HEK293T (cell line): ENCODE data around the gene KHK.

Experiments used
- ARNT ChIP-seq: fragments of 450-650 bp; IDR thresholded peaks from 2 replicates; pipeline ENCODE4 v1.6.1; 2017; ENCODE audit warnings: mild to moderate bottlenecking
- BHLHE40 ChIP-seq: fragments of 450-650 bp; IDR thresholded peaks from 2 replicates; pipeline ENCODE4 v1.6.1; 2016; ENCODE audit warnings: mild to moderate bottlenecking, moderate library complexity, borderline replicate concordance
- CTBP1 ChIP-seq: fragments of 450-650 bp; IDR thresholded peaks from 2 replicates; pipeline ENCODE4 v1.6.1; 2016; ENCODE audit warnings: borderline replicate concordance
- ELF4 ChIP-seq: fragments of 450-650 bp; IDR thresholded peaks from 2 replicates; pipeline ENCODE4 v1.6.1; 2017; ENCODE audit warnings: antibody characterized with exemption
- FOXK2 ChIP-seq: fragments of 450-650 bp; IDR thresholded peaks from 2 replicates; pipeline ENCODE4 v1.6.1; 2016; ENCODE audit warnings: mild to moderate bottlenecking
- FOXM1 ChIP-seq: fragments of 450-650 bp; IDR thresholded peaks from 2 replicates; pipeline ENCODE4 v1.6.1; 2017; ENCODE audit warnings: mild to moderate bottlenecking, borderline replicate concordance
- L3MBTL2 ChIP-seq: fragments of 450-650 bp; conservative IDR thresholded peaks from 2 replicates; pipeline ENCODE4 v1.6.1; 2016; ENCODE audit warnings: mild to moderate bottlenecking
- NFRKB ChIP-seq: fragments of 450-650 bp; IDR thresholded peaks from 2 replicates; pipeline ENCODE4 v1.6.1; 2016; ENCODE audit warnings: mild to moderate bottlenecking, moderate library complexity
- SP1 ChIP-seq: fragments of 450-650 bp; IDR thresholded peaks from 2 replicates; pipeline ENCODE4 v1.6.1; 2017
- TARDBP ChIP-seq: fragments of 450-650 bp; IDR thresholded peaks from 2 replicates; pipeline ENCODE4 v1.6.1; 2016
- ZNF384 ChIP-seq: fragments of 450-650 bp; IDR thresholded peaks from 2 replicates; pipeline ENCODE4 v1.6.1; 2016
- TF ChIP-seq, protein P1 (sequence below): fragments of 450-650 bp; IDR thresholded peaks from 2 replicates; pipeline ENCODE4 v1.6.1; 2016

DNA sequence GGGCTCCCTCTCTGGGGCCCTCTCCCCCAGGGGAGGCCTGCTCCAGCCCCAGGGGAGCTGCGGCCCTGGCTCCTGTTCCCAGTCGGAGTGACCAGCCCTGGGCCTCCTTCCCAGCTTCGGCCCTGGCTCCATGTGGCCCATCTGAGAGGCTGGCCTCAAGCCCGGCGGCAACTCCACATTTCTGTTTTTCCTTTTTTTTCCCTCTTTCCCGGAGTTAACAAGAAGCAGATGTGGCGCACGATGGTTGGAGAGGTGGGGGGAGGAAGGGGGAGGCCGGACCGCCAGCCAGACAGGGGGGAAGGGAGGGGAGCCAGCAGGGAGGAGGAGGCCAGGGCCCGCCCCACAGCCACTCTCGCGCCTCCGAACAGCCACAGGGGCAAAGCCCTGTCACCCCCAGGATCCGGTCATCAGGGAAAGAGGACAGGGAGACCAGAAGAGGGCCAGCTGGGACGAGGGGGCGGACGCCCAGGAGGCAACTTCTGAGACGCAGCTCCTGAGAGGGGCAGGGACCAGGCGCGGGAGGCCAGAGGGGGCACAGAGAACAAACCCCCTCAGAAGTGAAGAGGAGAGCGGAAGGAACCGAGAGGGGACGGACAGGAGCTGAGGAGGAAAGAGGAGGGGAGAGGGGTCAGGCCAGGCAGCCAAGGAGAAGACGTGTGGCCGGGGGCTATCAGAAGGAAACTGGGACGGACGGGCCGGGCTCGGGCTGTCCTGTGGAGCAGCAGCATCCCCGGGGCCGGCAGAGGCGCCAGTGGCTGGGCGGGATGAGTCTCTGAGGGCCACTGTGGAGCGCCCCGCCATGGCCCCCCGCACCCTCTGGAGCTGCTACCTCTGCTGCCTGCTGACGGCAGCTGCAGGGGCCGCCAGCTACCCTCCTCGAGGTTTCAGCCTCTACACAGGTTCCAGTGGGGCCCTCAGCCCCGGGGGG is 8.0 kb upstream of the KHK start, which contains the start of gene EMILIN1:
- TF ChIP-seq L3MBTL2 (no peak), BHLHE40 (no peak), SP1 (no peak), FOXK2 (no peak), ARNT (no peak), FOXM1 (no peak), ELF4 (no peak), ZNF384 (no peak), CTBP1 (no peak), NFRKB (no peak), TARDBP (no peak)
- TF ChIP-seq, protein P1, sequence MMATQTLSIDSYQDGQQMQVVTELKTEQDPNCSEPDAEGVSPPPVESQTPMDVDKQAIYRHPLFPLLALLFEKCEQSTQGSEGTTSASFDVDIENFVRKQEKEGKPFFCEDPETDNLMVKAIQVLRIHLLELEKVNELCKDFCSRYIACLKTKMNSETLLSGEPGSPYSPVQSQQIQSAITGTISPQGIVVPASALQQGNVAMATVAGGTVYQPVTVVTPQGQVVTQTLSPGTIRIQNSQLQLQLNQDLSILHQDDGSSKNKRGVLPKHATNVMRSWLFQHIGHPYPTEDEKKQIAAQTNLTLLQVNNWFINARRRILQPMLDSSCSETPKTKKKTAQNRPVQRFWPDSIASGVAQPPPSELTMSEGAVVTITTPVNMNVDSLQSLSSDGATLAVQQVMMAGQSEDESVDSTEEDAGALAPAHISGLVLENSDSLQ: no peak
